Measurements from ENCODE around the gene HS6ST3. TPM values are rescaled to one million over a fixed set of nuclear protein-coding genes. Genes with fewer than 3 reads are reported as not detected.

Gene HS6ST3
- total and polyA plus RNA-seq, 2 of the 13 experiments (the other 11 are each of a cell fraction or from before 2014, with no cell fraction given) = not detected

- TF ChIP-seq ZNF407 (CRISPR knock-in tag; IDR thresholded peaks at IDR 0.05; ENCODE audit: not compliant biosample characterization) (peak; percentile 81), ZFP41 (CRISPR knock-in tag; IDR thresholded peaks at IDR 0.05; ENCODE audit: borderline replicate concordance) (peak; percentile 64; the same call in 1 of the 2 replicates), SP140L (CRISPR knock-in tag; IDR thresholded peaks at IDR 0.05; ENCODE audit: borderline replicate concordance) (0 out of 2 replicates have a peak, but pooled peaks have one; percentile 45), ZNF776 (CRISPR knock-in tag; IDR thresholded peaks at IDR 0.05) (peak; percentile 95), ZNF280D (CRISPR knock-in tag; IDR thresholded peaks at IDR 0.05) (0 out of 2 replicates have a peak, but pooled peaks have one; percentile 30), PAX8 (CRISPR knock-in tag; IDR thresholded peaks at IDR 0.05; ENCODE audit: borderline replicate concordance) (peak; percentile 44; the same call in 1 of the 2 replicates), NRL (CRISPR knock-in tag; IDR thresholded peaks at IDR 0.05; ENCODE audit: borderline replicate concordance) (peak; percentile 44; the same call in 1 of the 2 replicates), ARID4A (CRISPR knock-in tag; IDR thresholded peaks at IDR 0.05; ENCODE audit: borderline replicate concordance) (peak; percentile 96), SPEN (CRISPR knock-in tag; IDR thresholded peaks at IDR 0.05; ENCODE audit: low read depth) (peak; percentile 56), DMAP1 (CRISPR knock-in tag; IDR thresholded peaks at IDR 0.05) (peak; percentile 90), RAD21 (CRISPR knock-in tag; IDR thresholded peaks at IDR 0.05) (peak; percentile 40; the same call in 1 of the 2 replicates), ERF (CRISPR knock-in tag; IDR thresholded peaks at IDR 0.05) (0 out of 2 replicates have a peak, but pooled peaks have one; percentile 15), PHF20 (CRISPR knock-in tag; IDR thresholded peaks at IDR 0.05) (peak; percentile 85)
Observed at GRCh38 chr13:96053003-96053703, 36.8 kb upstream of the HS6ST3 start, which contains the start of gene UGGT2 (continued).
